Breast epithelium (tissue), 4 donors: ENCODE measurements around the gene CTNND2. TPM values are rescaled to one million over a fixed set of nuclear protein-coding genes. Genes with fewer than 3 reads are reported as not detected.

Experiments
- DNase-seq, 2 donors: peaks; one replicate each; pipeline ENCODE4 v3.0.0-alpha.2; 2019; ENCODE audit warnings: low spot score in 2 of 2
- H3K27ac ChIP-seq, 2 donors: fragments of 200-600 bp; sonication (generic) in 1 of 2; one replicate each; pipeline ENCODE4 v1.5.1; 2016 to 2019; ENCODE audit warnings: mild to moderate bottlenecking in 1 of 2
- H3K27me3 ChIP-seq, 2 donors: fragments of 200-600 bp; sonication (generic) in 1 of 2; one replicate each; pipeline versions ENCODE4 v1.5.1 to v1.6.0; 2017 to 2019; ENCODE audit warnings: control low read depth in 1 of 2, mild to moderate bottlenecking in 1 of 2
- H3K36me3 ChIP-seq: fragments of 200-600 bp; one replicate; pipeline ENCODE4 v1.5.1; 2019
- H3K4me1 ChIP-seq, 2 donors: fragments of 200-600 bp; sonication (generic); one replicate each; pipeline ENCODE4 v1.5.1; 2016 to 2019; ENCODE audit warnings: control low read depth in 1 of 2
- H3K4me3 ChIP-seq, 3 donors: fragments of 200-600 bp; sonication (generic); 1 replicate in 2 of 3; 2 replicates in 1 of 3; pipeline ENCODE4 v1.5.1; 2016 to 2019; ENCODE audit warnings: mild to moderate bottlenecking in 3 of 3, moderate library complexity in 2 of 3
- H3K9me3 ChIP-seq, 2 donors: fragments of 200-600 bp; sonication (generic) in 1 of 2; one replicate each; pipeline ENCODE4 v1.5.1; 2016 to 2019; ENCODE audit warnings: control low read depth in 1 of 2
- POLR2A ChIP-seq: fragments of 450-650 bp; IDR thresholded peaks from one replicate; pipeline ENCODE4 v1.6.1; 2016; ENCODE audit warnings: antibody characterized with exemption, mild to moderate bottlenecking, moderate library complexity
- POLR2AphosphoS5 ChIP-seq, 3 donors: sonication (generic); formaldehyde crosslinking; IDR thresholded peaks; one replicate each; pipeline ENCODE4 v1.6.1; 2017; ENCODE audit warnings: antibody characterized with exemption in 3 of 3
- intact Hi-C: fragments of 100-400 bp; cut with DNase I; formaldehyde crosslinking; loops from one replicate; pipeline ENCODE4 v1.15.1; 2023; ENCODE audit warnings: low total_unique reads
- total RNA-seq, 3 donors: library from RNA; depleted of rRNA; stranded (reverse); fragments of >200 nt; gene quantifications; one replicate each; pipeline ENCODE4 v1.1.0, GENCODE V29; 2016
- TF ChIP-seq, protein P1 (sequence below), 3 donors: fragments of 450-650 bp; IDR thresholded peaks; one replicate each; pipeline ENCODE4 v1.5.1; 2016 to 2017; ENCODE audit warnings: antibody characterized with exemption in 3 of 3, mild to moderate bottlenecking in 3 of 3, moderate library complexity in 3 of 3

Gene CTNND2
- total RNA-seq, 3 donors from 2014 or later: 3.3 to 6.0 TPM; not detected in 1

DNA sequence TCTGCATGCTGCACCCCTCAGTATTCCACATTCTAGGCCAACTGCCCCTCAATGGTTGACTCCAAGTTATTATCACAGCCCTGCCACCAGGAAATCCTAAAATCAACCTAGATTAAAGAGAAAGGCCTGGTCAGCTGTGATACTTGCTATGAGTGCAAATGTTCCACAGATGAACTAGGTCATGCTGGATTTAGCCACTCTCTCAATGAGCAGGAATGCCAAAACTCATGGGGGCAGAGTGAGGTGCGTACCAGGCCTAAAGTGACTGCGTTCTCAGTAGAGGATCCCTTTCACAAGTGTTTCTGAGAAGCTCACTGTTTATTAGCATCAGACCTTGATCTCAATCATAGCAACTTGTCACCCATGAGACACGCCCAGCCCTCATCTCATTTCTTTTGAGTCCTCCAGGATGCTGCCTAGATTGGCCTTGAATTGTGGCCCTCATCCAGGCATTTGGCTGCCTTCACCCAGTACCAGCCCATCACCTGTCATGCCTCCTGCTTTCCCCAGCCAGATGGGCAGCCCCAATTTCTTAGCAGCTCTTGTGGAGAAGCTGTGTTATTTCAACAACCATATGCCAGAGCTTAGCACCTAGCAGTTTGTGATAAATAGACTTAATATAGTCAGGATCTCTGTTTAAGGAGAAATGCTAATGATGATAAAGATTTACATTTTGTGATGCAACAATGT, 383.9 kb downstream of the CTNND2 start:
- TF ChIP-seq POLR2AphosphoS5 (IDR thresholded peaks at IDR 0.05): no peak
- intact Hi-C loops: no loop called here
- no peak overlapping the region for H3K27ac ChIP-seq
- H3K27me3 ChIP-seq: no peaks in the 10 kb centered on the region
- H3K4me1 ChIP-seq: no peaks in the 10 kb centered on the region
- H3K36me3 ChIP-seq: no peaks in the 10 kb centered on the region
- H3K4me3 ChIP-seq: no peak overlapping the region
- no peaks in the 10 kb centered on the region for H3K9me3 ChIP-seq
- no peak for DNase-seq

GRCh38 chr5:11519236-11519635, 385.0 kb downstream of the CTNND2 start:
- no peak for TF ChIP-seq POLR2A
- TF ChIP-seq POLR2AphosphoS5 (IDR thresholded peaks at IDR 0.05): no peak
- TF ChIP-seq, protein P1, sequence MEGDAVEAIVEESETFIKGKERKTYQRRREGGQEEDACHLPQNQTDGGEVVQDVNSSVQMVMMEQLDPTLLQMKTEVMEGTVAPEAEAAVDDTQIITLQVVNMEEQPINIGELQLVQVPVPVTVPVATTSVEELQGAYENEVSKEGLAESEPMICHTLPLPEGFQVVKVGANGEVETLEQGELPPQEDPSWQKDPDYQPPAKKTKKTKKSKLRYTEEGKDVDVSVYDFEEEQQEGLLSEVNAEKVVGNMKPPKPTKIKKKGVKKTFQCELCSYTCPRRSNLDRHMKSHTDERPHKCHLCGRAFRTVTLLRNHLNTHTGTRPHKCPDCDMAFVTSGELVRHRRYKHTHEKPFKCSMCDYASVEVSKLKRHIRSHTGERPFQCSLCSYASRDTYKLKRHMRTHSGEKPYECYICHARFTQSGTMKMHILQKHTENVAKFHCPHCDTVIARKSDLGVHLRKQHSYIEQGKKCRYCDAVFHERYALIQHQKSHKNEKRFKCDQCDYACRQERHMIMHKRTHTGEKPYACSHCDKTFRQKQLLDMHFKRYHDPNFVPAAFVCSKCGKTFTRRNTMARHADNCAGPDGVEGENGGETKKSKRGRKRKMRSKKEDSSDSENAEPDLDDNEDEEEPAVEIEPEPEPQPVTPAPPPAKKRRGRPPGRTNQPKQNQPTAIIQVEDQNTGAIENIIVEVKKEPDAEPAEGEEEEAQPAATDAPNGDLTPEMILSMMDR (IDR thresholded peaks at IDR 0.05): no peak
- intact Hi-C loops: no loop called here
- Histone ChIP-seq H3K4me1 (no peaks in the 10 kb centered on the region), H3K36me3 (no peaks in the 10 kb centered on the region), H3K27me3 (no peaks in the 10 kb centered on the region), H3K9me3 (no peaks in the 10 kb centered on the region), H3K27ac (no peak overlapping the region), H3K4me3 (no peak overlapping the region)
- DNase-seq: no peak

GRCh38 chr5:11518676-11519075, 385.6 kb downstream of the CTNND2 start:
- no peak overlapping the region for H3K27ac ChIP-seq
- TF ChIP-seq, protein P1 (IDR thresholded peaks at IDR 0.05): no peak
- TF ChIP-seq POLR2A: no peak
- TF ChIP-seq POLR2AphosphoS5 (IDR thresholded peaks at IDR 0.05): no peak
- H3K9me3 ChIP-seq: no peaks in the 10 kb centered on the region
- H3K36me3 ChIP-seq: no peaks in the 10 kb centered on the region
- no peaks in the 10 kb centered on the region for H3K4me1 ChIP-seq
- no peak overlapping the region for H3K4me3 ChIP-seq
- intact Hi-C loops: no loop called here
- no peaks in the 10 kb centered on the region for H3K27me3 ChIP-seq
- DNase-seq: no peak

DNA sequence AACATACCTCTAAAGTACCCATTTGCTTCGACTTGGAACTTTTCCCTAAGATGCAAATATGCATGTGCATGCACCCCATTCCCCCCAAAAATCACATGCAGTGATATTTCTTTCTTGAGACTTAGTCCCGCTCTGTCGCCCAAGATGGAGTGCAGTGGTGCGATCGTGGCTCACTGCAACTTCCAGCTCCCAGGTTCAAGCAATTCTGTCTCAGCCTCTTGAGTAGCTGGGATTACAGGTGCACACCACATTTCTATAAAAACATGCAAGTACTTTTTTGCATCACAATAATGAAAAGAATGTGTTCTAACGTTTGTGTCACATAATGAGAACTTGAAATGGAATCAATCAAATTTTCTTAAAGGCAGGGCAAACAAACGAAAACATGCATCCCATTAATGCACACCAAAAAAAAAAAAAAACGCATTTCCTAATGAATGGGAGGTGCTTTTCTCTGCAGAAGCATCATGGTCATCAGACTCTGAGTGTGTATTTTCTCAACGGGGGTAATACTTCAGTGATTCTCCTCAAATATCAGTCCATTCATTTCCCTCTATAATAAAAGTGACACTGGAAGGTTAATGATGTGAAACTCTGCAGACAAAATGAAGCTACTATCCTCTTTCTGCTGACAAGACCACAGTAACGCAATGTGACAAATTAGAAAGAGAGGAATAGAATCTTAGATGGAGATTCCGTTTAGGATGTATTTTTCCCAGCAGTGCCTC, 389.4 kb downstream of the CTNND2 start:
- no peaks in the 10 kb centered on the region for H3K27me3 ChIP-seq
- H3K4me1 ChIP-seq: no peaks in the 10 kb centered on the region
- H3K36me3 ChIP-seq: no peaks in the 10 kb centered on the region
- intact Hi-C loops: no loop called here
- H3K27ac ChIP-seq: no peak overlapping the region
- no peak overlapping the region for H3K4me3 ChIP-seq
- TF ChIP-seq POLR2AphosphoS5 (IDR thresholded peaks at IDR 0.05) (no peak), POLR2A (no peak)
- TF ChIP-seq, protein P1 (IDR thresholded peaks at IDR 0.05): no peak
- no peak for DNase-seq
- H3K9me3 ChIP-seq: no peaks in the 10 kb centered on the region

- H3K4me1 ChIP-seq: no peaks in the 10 kb centered on the region
- no peaks in the 10 kb centered on the region for H3K9me3 ChIP-seq
- DNase-seq: no peak
- H3K4me3 ChIP-seq: no peak overlapping the region
- no peaks in the 10 kb centered on the region for H3K27me3 ChIP-seq
- intact Hi-C loops: no loop called here
- no peak overlapping the region for H3K27ac ChIP-seq
- no peaks in the 10 kb centered on the region for H3K36me3 ChIP-seq
- TF ChIP-seq, protein P1 (IDR thresholded peaks at IDR 0.05): no peak
- TF ChIP-seq POLR2AphosphoS5 (IDR thresholded peaks at IDR 0.05): no peak
- TF ChIP-seq POLR2A: no peak
These were observed 392.4 kb downstream of the CTNND2 start for GRCh38 chr5:11511878-11512277.
